ENCODE results near the gene ANO2. TPM values are rescaled to one million over a fixed set of nuclear protein-coding genes. Genes with fewer than 3 reads are reported as not detected.

ANO2 gene
- total and polyA plus RNA-seq, 2 experiments from 2014 or later: 2.3 to 4.6 TPM

- no peak for TF ChIP-seq ZNF462 (CRISPR knock-in tag; IDR thresholded peaks at IDR 0.05)
- TF ChIP-seq, protein P1, sequence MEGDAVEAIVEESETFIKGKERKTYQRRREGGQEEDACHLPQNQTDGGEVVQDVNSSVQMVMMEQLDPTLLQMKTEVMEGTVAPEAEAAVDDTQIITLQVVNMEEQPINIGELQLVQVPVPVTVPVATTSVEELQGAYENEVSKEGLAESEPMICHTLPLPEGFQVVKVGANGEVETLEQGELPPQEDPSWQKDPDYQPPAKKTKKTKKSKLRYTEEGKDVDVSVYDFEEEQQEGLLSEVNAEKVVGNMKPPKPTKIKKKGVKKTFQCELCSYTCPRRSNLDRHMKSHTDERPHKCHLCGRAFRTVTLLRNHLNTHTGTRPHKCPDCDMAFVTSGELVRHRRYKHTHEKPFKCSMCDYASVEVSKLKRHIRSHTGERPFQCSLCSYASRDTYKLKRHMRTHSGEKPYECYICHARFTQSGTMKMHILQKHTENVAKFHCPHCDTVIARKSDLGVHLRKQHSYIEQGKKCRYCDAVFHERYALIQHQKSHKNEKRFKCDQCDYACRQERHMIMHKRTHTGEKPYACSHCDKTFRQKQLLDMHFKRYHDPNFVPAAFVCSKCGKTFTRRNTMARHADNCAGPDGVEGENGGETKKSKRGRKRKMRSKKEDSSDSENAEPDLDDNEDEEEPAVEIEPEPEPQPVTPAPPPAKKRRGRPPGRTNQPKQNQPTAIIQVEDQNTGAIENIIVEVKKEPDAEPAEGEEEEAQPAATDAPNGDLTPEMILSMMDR (conservative IDR thresholded peaks at IDR 0.05; ENCODE audit: low read depth in 2 of 2): no peak
- no peak for TF ChIP-seq ETS1 (IDR thresholded peaks at IDR 0.05)
- no peak for TF ChIP-seq ZNF114 (CRISPR knock-in tag; IDR thresholded peaks at IDR 0.05)
- no peak for TF ChIP-seq POLR2AphosphoS5 (IDR thresholded peaks at IDR 0.05; ENCODE audit: low read depth)
These were observed 376.6 kb downstream of the ANO2 start (continued) for GRCh38 chr12:5568325-5568981.

Measured in GM23338 (cell line).